ENCODE data around the gene KRT16. TPM values are rescaled to one million over a fixed set of nuclear protein-coding genes. Genes with fewer than 3 reads are reported as not detected.

KRT16 gene
- total and polyA plus RNA-seq, 2 donors (not counting 3 experiments of a cell fraction or from before 2014, with no cell fraction given), result not detected

- no peak overlapping the region for H3K4me3 ChIP-seq (replicated peaks in 1 of 3; ENCODE audit: insufficient read depth in 1 of 3, low read depth in 1 of 3, low read length in 3 of 3)
- H3K9me1 ChIP-seq (replicated peaks; ENCODE audit: control insufficient read depth, extremely low read depth, insufficient read depth, low read length), result no peaks in the 10 kb centered on the region
- CTCF ChIA-PET, result interaction anchor here (1.1 to 8.0 kb wide), 3 partner anchors 10 to 110 kb away, joined by 5 to 369 read pairs (median 7); no protein-coding TSS in a partner anchor
- H2AFZ ChIP-seq (ENCODE audit: low read depth, low read length), result no peak overlapping the region
- intact Hi-C loops (cut with micrococcal nuclease), result no loop called here
- POLR2A ChIA-PET, result no interaction called here
- DNase-seq (ENCODE audit: low read depth, low spot score) (no peak), FAIRE-seq (no peak)
- no peak overlapping the region for H3K27ac ChIP-seq (ENCODE audit: insufficient read depth, low read depth, low read length)
- H3K27me3 ChIP-seq (ENCODE audit: control insufficient read depth in 2 of 2, insufficient read depth in 2 of 2, low read length in 2 of 2), result peaks cover 0 to 1% of the 10 kb centered on the region in 2 experiments
- no peaks in the 10 kb centered on the region for H3K79me2 ChIP-seq (ENCODE audit: control insufficient read depth, insufficient read depth, low read length)
- no peaks in the 10 kb centered on the region for H3K4me1 ChIP-seq (ENCODE audit: control insufficient read depth, extremely low read depth, insufficient read depth, low read length)
- no peak for TF ChIP-seq EZH2 (IDR thresholded peaks at IDR 0.05; ENCODE audit: borderline replicate concordance, low read depth, low read length, severe bottlenecking)
- no peak for TF ChIP-seq POLR2A (IDR thresholded peaks at IDR 0.05; ENCODE audit: low read depth, low read length)
- no peak for TF ChIP-seq POLR2AphosphoS5 (IDR thresholded peaks at IDR 0.05; ENCODE audit: insufficient read depth, low read depth, low read length)
- no peak for TF ChIP-seq JUN (IDR thresholded peaks at IDR 0.05; ENCODE audit: borderline replicate concordance, insufficient read depth, insufficient read length, low read depth)
- TF ChIP-seq CTCF (IDR thresholded peaks at IDR 0.05; ENCODE audit: extremely low read depth in 1 of 2, insufficient read depth in 1 of 2, low read depth in 1 of 2, low read length in 2 of 2), result no peak
- TF ChIP-seq GATA2 (IDR thresholded peaks at IDR 0.05; ENCODE audit: insufficient read depth, insufficient read length, low read depth, low read length), result no peak
- TF ChIP-seq MYC (IDR thresholded peaks at IDR 0.05; ENCODE audit: low read depth, low read length), result no peak
- TF ChIP-seq FOS (IDR thresholded peaks at IDR 0.05; ENCODE audit: borderline replicate concordance, insufficient read depth, low read length), result no peak
- no peak for TF ChIP-seq MAX (IDR thresholded peaks at IDR 0.05; ENCODE audit: insufficient read depth, insufficient read length)
- dilution Hi-C loops (cut with MboI; ENCODE audit: extremely low pct_ligation_motif_present, low sequenced_read_pairs), result no loop called here
- no peak overlapping the region for H3K9ac ChIP-seq (replicated peaks; ENCODE audit: extremely low read depth, insufficient read depth, low read length)
- BruUV-seq (replicated peaks), result no TSS peak
- no peaks in the 10 kb centered on the region for H3K36me3 ChIP-seq (ENCODE audit: control insufficient read depth in 2 of 2, extremely low read depth in 1 of 2, insufficient read depth in 2 of 2, low read length in 2 of 2)
- no peaks in the 10 kb centered on the region for H3K9me3 ChIP-seq (replicated peaks; ENCODE audit: control insufficient read depth, insufficient read depth, low read length)
- no peaks in the 10 kb centered on the region for H4K20me1 ChIP-seq (replicated peaks; ENCODE audit: control insufficient read depth, extremely low read depth, insufficient read depth, low read length)
- H3K4me2 ChIP-seq (ENCODE audit: insufficient read depth, low read length), result no peak overlapping the region
These were observed 46.3 kb upstream of the KRT16 start for GRCh38 chr17:41658846-41659245.
